ENCODE measurements around the gene PGAM1.

The PGAM1 gene

DNA sequence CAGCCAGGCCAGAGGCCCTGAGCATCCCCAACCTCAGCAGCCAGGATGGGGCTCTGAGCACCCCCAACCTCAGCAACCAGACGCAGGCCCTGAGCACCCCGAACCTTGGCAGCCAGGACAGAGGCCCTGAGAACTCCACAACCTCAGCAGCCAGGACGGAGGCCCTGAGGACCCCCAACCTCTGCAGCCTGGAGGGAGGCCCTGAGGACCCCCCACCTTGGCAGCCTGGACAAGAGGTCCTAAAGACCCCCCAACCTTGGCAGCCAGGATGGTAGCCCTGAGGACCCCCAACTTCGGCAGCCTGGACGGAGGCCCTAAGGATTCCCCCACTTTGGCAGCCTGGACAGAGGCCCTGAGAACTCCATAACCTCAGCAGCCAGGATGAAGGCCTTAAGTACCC lies 41.8 kb upstream of the PGAM1 start:
- no peak for TF ChIP-seq CTCF (IDR thresholded peaks at IDR 0.05; ENCODE audit: extremely low read depth, insufficient read depth, missing control alignments)
- in situ Hi-C loops (cut with MboI; ENCODE audit: low pct_unique_long_range_greater_than_20kb, low sequenced_read_pairs, unreplicated experiment) = no loop called here
- no peak for DNase-seq (ENCODE audit: low spot score)

DNA sequence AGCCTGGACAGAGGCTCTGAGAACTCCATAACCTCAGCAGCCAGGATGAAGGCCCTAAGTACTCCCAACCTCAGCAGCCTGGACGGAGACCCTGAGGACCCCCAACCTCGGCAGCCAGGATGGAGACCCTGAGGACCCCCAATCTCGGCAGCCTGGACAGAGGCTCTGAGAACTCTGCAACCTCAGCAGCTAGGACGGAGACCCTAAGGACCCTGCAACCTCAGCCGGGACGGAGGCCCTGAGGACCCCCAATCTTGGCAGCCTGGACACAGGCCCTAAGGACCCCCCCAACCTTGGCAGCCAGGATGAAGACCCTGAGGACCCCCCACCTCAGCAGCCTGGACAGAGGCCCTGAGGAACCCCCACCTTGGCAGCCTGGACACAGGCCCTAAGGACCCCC lies 41.4 kb upstream of the PGAM1 start:
- DNase-seq (ENCODE audit: low spot score) = no peak
- TF ChIP-seq CTCF (IDR thresholded peaks at IDR 0.05; ENCODE audit: extremely low read depth, insufficient read depth, missing control alignments) = no peak
- in situ Hi-C loops (cut with MboI; ENCODE audit: low pct_unique_long_range_greater_than_20kb, low sequenced_read_pairs, unreplicated experiment) = no loop called here

GRCh38 chr10:97385565-97385964 lies 40.4 kb upstream of the PGAM1 start:
- in situ Hi-C loops (cut with MboI; ENCODE audit: low pct_unique_long_range_greater_than_20kb, low sequenced_read_pairs, unreplicated experiment) = no loop called here
- no peak for DNase-seq (ENCODE audit: low spot score)
- TF ChIP-seq CTCF (IDR thresholded peaks at IDR 0.05; ENCODE audit: extremely low read depth, insufficient read depth, missing control alignments) = no peak

DNA sequence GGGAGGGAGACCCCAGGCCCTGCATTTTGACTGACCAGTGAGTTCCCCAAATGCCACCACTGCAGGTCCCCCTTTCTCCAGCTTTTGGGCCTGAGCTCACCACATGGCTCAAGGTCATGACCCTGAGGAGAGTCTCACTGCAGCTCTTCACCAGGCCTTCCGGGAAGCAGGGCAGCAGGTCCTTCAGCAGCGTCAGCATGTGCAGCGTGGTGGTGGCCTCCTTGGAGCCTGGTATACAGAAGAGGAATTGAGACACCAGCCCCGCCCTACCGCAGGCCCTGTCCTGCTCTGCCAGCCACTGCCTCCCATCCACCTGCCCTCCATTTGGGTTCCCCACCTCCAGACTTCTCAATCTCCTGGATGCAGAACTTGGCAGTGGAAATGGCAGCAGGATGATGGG lies 37.8 kb upstream of the PGAM1 start:
- no peak for TF ChIP-seq CTCF (IDR thresholded peaks at IDR 0.05; ENCODE audit: extremely low read depth, insufficient read depth, missing control alignments)
- DNase-seq (ENCODE audit: low spot score) = no peak
- in situ Hi-C loops (cut with MboI; ENCODE audit: low pct_unique_long_range_greater_than_20kb, low sequenced_read_pairs, unreplicated experiment) = no loop called here

DNA sequence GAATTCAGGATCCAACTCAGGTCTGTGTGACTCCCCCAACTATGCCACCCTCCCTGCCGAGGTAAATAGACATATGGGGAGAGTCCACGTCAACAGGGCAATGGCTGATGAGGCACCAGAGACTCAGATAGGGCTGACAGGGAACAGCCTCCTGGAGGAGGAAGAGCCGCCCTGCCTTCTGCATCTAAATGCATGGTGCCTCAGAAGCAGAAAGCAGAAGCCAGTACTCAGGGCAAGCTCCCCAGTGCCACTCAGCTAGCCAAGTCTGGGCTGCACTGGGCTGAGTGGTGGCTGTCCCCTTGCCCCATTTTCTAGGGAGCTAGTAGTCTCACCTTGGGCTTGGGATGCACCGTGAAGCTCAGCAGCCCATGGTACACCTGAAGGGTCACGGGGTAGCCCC lies 35.9 kb upstream of the PGAM1 start:
- TF ChIP-seq CTCF (IDR thresholded peaks at IDR 0.05; ENCODE audit: extremely low read depth, insufficient read depth, missing control alignments) = no peak
- no peak for DNase-seq (ENCODE audit: low spot score)
- in situ Hi-C loops (cut with MboI; ENCODE audit: low pct_unique_long_range_greater_than_20kb, low sequenced_read_pairs, unreplicated experiment) = no loop called here

GRCh38 chr10:97393034-97393573 lies 32.9 kb upstream of the PGAM1 start:
- no peak for TF ChIP-seq CTCF (IDR thresholded peaks at IDR 0.05; ENCODE audit: extremely low read depth, insufficient read depth, missing control alignments)
- peak; percentile 9 for DNase-seq (ENCODE audit: low spot score)
- in situ Hi-C loops (cut with MboI; ENCODE audit: low pct_unique_long_range_greater_than_20kb, low sequenced_read_pairs, unreplicated experiment) = no loop called here

GRCh38 chr10:97396056-97396455 lies 29.9 kb upstream of the PGAM1 start:
- TF ChIP-seq CTCF (IDR thresholded peaks at IDR 0.05; ENCODE audit: extremely low read depth, insufficient read depth, missing control alignments) = no peak
- in situ Hi-C loops (cut with MboI; ENCODE audit: low pct_unique_long_range_greater_than_20kb, low sequenced_read_pairs, unreplicated experiment) = no loop called here
- no peak for DNase-seq (ENCODE audit: low spot score)
